GM18507 (cell line): Measurements from ENCODE around the gene RASA2.
"Not testable (repeated sequence)": the region's sequence is repeated elsewhere in the genome, so short reads cannot be mapped to it uniquely, and the experiment has no call there.

Experiments used
- DNase-seq: peaks from one replicate; pipeline ENCODE4 v3.0.0; 2011; ENCODE audit warnings: low read depth; ENCODE audit not compliant: insufficient read length; ENCODE audit errors: extremely low spot score
- FAIRE-seq: peaks from 2 replicates; lab custom pipeline; 2011; peaks lifted over from hg19 to GRCh38; lab: Jason Lieb, UNC

RASA2 gene

GRCh38 chr3:141625506-141625905, 138.7 kb downstream of the RASA2 start:
- FAIRE-seq (no peak), DNase-seq (no peak)

GRCh38 chr3:141628334-141628733, 141.5 kb downstream of the RASA2 start:
- FAIRE-seq, DNase-seq: not testable (repeated sequence)

DNA sequence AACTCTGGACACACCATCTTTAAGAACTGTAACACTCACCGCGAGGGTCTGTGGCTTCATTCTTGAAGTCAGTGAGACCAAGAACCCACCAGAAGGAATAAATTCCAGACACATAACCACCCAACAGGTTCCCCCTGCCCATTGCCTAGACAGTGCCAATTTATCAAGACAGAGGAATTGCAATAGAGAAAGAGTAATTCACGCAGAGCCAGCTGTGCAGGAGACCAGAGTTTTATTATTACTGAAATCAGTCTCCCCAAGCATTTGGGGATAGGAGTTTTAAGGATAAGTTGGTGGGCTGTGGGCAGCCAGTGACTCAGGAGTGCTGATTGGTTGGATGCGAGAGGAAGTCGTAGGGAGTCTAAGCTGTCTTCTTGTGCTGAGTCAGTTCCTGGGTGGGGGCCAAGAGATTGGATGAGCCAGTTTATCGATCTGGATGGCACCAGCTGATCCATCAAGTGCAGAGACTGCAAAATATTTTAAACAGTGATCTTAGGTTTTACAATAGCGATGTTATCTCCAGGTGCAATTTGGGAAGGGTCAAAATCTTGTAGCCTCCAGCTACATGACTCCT, 142.1 kb downstream of the RASA2 start:
- FAIRE-seq, DNase-seq: not testable (repeated sequence)

- FAIRE-seq (no peak), DNase-seq (no peak)
These were observed 143.1 kb downstream of the RASA2 start for GRCh38 chr3:141629976-141630375.

DNA sequence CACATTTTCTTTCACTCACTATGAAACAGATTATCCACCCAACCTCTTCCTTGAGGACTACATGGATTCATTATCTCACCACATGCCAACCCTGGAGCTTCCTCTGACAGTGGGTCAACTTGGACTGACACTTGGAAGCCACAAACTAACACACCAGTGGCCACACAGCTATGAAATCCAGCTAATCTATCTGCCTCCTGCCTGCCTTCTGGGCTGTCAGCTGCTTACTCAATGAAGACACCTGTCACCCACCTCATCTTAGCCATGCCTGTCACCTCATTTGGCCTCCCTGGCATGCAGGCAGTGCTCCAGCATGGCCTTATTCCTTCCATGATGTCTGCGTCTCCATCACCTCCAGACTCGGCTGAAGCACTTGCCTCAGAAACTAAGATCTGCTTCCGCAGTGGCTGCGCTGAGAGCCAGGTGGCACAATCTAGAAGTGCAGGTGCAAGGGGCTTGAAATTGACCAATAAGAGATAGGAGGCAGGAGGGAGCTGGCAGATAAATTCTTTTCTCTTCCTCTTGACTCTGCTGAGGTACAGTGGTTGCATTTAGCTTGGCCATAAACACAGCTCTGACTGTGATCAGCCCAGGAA, 146.1 kb downstream of the RASA2 start:
- FAIRE-seq (no peak), DNase-seq (no peak)

GRCh38 chr3:141642215-141642614, 155.4 kb downstream of the RASA2 start:
- no peak for DNase-seq
- FAIRE-seq, result no peak

- no peak for DNase-seq
- no peak for FAIRE-seq
These were observed 156.6 kb downstream of the RASA2 start for GRCh38 chr3:141643391-141643790.

DNA sequence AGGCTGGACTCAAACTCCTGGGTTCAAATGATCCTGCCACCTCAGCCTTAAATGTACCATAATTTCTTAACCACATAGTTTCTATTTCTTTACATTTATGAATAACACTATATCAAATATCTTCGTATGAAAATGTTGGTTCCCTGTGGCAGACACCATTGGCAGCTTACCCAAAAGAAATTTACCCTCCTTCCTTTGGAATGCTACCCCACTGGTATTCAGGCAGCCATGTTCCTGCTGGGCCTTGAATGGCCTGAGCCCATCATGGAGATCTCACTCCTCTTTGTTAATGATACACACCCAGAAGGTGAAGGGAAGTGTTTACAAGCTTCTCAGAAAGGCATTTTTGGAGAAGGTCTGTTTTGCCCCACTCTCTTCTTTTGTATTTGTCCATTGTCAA, 157.0 kb downstream of the RASA2 start:
- FAIRE-seq (no peak), DNase-seq (no peak)

DNA sequence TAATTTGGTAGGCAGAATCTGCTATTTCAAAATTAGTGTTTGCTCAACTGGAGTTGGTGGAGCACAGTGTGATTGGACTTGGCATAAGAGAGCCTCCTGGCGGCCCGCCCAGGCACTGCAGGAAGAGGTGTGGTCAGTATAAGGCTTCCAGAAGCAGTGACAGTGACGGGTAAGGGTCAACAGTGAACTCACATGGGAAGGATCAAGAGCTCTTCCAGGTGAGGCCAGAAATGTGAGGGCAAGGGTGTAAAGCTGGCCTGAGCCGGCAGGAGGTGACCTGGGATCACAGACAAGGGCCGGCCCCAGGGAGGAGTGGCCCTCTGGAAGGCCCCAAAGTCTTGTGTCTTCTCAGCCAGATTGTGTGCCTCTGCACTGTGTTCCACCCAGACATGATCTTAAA, 158.1 kb downstream of the RASA2 start:
- DNase-seq (peak; percentile 25), FAIRE-seq (peak; percentile 67)

DNA sequence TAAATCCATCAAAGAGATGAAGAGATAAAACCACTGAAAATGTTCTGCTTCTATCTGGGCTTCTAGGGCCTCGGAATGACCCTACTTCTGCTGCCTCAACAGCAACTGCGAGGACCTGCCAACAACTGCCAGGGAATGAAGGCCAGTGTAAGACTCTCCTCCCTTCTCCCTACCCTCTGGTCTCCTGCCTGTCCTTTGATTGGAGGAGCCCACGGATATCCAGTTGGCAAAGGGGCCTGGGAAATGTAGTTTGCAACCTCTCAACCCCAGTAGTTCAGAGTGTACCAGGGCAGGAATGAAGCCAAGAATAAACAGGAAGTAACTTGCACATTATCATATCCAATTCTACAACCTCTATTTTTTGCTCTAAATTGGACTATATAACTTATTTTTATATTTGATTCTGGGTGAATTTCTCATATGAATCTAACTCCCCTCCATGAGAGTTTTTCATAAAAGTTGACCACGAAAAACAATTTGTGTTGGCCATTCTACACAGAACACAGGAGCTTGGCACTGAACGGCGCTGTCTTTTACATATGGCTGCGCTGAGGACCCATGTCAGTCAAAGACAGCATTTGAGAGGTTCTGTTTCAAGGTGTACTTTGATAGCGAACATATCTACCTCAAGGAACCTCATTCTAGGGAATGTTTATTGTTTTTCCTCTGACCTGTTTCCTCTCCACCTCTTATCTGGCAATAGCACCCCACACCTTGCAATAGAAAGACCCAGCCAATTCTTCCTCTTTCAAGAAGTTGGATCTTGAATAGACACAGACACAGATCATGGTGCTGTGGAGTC, 160.1 kb downstream of the RASA2 start:
- no peak for FAIRE-seq
- no peak for DNase-seq

DNA sequence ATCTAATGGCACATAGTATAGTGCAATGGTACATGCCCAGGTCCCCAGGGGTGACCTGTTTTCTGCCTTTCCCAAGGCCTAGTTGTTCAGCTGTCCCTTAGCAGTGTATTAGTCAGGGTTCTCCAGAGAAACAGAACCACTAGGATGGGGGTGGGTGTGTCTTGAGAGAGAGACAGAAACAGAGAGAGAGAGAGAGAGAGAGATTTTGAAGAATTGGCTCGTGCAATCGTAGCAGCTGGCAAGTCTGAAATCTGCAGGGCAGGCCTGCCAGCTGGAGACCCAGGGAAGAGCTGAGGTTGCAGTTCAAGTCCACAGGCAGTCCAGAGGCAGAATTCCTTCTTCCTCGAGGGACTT, 160.7 kb downstream of the RASA2 start:
- FAIRE-seq, result no peak
- DNase-seq, result no peak

DNA sequence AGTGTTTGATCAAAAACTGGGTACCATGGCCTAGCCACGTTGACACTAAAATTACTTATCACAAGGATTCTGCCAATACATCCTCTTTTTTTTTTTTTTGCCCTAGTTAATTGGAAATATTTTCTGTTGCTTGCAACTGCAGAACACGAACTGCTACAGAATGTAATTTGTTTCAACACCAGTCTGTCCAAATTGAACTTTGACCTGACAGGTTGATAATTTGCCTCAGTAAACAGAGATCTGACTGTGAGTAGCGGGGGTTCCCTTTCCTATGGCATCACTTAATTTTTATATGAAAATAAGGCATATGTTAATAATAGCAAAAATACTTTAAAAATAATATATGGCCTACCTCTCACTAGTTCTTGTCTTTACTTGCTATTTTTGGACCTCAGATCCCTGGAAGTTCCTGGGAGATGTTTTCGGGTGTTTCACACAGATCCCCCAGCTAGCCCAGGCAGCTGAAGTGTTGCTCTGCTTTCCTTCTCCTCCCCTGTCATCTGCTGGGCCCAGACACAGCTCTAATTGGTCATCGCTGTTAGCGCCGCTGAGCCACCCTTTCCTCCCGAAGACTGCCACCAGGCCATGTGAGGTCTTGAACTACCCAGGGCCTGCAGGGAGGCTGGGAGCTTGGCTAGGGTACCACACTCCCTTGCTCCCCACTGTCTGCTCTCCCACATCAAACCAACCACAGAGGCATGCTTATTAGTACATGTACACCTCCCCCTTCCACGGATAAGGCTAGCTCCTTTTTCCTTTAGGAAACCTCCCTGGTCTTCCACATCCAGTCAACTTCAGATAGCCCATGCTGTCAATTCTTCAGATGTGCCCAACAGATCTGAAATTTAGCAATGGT, 161.5 kb downstream of the RASA2 start:
- FAIRE-seq (no peak), DNase-seq (no peak)

GRCh38 chr3:141649871-141650270, 163.0 kb downstream of the RASA2 start:
- FAIRE-seq, result no peak
- DNase-seq, result no peak

DNA sequence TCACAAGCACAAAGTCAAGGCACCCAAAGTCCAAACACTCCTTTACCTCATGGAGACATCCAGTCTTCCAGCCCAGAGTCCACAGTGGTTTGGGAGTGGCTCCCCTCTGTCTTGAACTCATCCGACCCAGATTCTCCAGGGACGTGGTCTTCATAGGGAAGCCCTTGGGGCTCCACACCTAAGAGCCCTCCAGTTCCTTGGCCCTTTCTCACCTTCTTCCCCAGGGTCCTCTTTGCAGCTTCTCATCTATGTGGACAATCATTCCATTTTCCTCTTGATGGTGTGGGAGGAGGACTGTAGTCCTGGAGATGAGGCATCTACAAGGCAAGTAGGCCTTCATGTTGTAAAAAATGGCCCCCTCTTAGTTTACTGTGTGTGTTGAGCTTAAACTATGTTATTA, 164.0 kb downstream of the RASA2 start:
- DNase-seq (no peak), FAIRE-seq (no peak)

DNA sequence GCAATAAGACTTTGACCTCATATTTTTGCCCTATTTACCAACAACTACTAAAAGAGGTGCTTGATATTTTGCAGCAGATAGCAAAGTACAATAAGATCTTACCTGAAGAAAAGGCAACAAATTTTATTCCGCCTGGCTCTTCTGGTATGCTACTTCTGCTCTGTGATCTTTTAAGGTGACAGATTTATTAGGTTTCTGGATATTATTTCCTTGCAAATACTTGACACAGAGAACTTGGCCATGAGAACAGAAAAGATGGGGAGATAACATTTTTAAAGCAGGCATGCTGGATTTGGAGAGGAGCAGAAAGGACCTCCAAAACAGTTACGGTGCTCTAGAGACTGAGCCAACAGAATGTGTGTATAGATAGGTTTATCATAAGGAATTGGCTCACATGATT, 164.6 kb downstream of the RASA2 start:
- DNase-seq (no peak), FAIRE-seq (no peak)

DNA sequence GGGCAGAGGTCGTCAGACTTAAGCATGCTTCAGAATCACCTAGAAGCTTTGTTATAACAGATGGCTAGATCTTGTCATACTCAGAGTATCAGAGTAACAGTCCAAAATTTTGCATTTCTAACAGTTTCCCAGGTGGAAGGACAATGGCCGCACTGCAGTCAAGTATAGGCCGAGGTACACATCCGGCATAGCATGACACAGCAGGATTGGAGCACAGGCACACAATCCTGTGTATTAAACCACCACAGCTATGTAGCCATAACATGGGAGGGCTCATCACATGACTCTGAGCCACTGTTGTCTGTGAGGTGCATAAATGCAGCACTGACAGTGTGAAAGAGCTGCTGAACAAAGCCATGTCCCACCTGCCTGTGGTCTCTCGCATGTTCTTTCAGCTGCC, 165.5 kb downstream of the RASA2 start:
- FAIRE-seq, result no peak
- DNase-seq, result no peak

- FAIRE-seq (no peak), DNase-seq (no peak)
These were observed 167.0 kb downstream of the RASA2 start for GRCh38 chr3:141653847-141654246.

GRCh38 chr3:141655801-141656200, 169.0 kb downstream of the RASA2 start:
- FAIRE-seq, result no peak

DNA sequence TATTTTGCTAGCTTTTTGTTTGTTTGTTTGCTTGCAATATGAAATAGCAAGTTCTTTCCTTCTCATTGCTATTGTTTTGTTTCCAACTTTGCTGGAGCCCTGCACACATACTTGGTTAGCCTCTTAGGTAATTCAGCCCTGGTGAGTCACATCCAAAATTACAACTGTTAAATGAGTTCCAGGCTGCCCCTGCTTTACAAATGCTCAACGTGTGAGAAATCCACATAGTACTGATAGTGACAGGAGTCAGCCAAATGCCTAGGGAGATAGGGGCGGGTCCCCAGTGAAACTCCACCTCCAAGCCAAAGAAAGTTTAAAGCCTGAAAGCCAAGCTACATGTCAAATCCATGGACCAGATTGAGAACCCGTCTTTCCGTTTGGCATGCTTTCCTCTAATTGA, 169.9 kb downstream of the RASA2 start:
- DNase-seq, result no peak
- FAIRE-seq, result no peak

More at GRCh38 chr3:141655801-141656200, 169.0 kb downstream of the RASA2 start:
- no peak for DNase-seq

- DNase-seq (no peak), FAIRE-seq (no peak)
These were observed 170.7 kb downstream of the RASA2 start for GRCh38 chr3:141657516-141657915.
